ENCODE measurements around the gene SCGB3A2.

GRCh38 chr5:147918899-147919298 is 40.4 kb downstream of the SCGB3A2 start:
- TF ChIP-seq CTCF (IDR thresholded peaks at IDR 0.05) (no peak), POLR2A (IDR thresholded peaks at IDR 0.05) (no peak)
